ENCODE data around the gene DLG5.

- TF ChIP-seq CTCF (IDR thresholded peaks at IDR 0.05) (no peak), TEAD4 (IDR thresholded peaks at IDR 0.05; ENCODE audit: borderline replicate concordance, insufficient read depth) (no peak)
Observed at GRCh38 chr10:77864151-77864851, 62.3 kb downstream of the DLG5 start.
